GM12878 (cell line): ENCODE data around the gene ZNF582. TPM values are rescaled to one million over a fixed set of nuclear protein-coding genes. Genes with fewer than 3 reads are reported as not detected.

Source experiments
- CHD2 ChIP-seq: IDR thresholded peaks from 2 replicates; pipeline ENCODE4 v1.6.1; 2011; ENCODE audit warnings: low read depth, low read length, improper control_type of control experiment, borderline replicate concordance
- HDAC2 ChIP-seq: fragments of 200-600 bp; sonication (generic); IDR thresholded peaks from 2 replicates; pipeline ENCODE4 v1.6.1; 2017
- IKZF1 ChIP-seq: fragments of 450-650 bp; conservative IDR thresholded peaks from 2 replicates; pipeline ENCODE4 v1.6.1; 2017; ENCODE audit warnings: antibody characterized with exemption, mild to moderate bottlenecking
- KLF5 ChIP-seq: fragments of 450-650 bp; IDR thresholded peaks from 2 replicates; pipeline ENCODE4 v1.6.1; 2014; ENCODE audit warnings: mild to moderate bottlenecking; ENCODE audit not compliant: partially characterized antibody
- MYB ChIP-seq: fragments of 150-350 bp; IDR thresholded peaks from 2 replicates; pipeline ENCODE4 v1.6.1; 2014; ENCODE audit warnings: mild to moderate bottlenecking, low read depth, low read length, borderline replicate concordance
- RB1 ChIP-seq: fragments of 450-650 bp; formaldehyde crosslinking; IDR thresholded peaks from 2 replicates; pipeline ENCODE4 v1.6.1; 2017; ENCODE audit warnings: mild to moderate bottlenecking, borderline replicate concordance
- WRNIP1 ChIP-seq: IDR thresholded peaks from 2 replicates; pipeline ENCODE4 v1.6.1; 2011; ENCODE audit warnings: low read depth, low read length, improper control_type of control experiment, borderline replicate concordance
- ZBED1 ChIP-seq: IDR thresholded peaks from 2 replicates; pipeline ENCODE4 v1.6.1; 2016; ENCODE audit warnings: borderline replicate concordance
- ZNF217 ChIP-seq: fragments of 450-650 bp; IDR thresholded peaks from 2 replicates; pipeline ENCODE4 v1.6.1; 2017; ENCODE audit warnings: antibody characterized with exemption, mild to moderate bottlenecking
- polyA plus RNA-seq, 11 experiments: library from polyadenylated mRNA; depleted of rRNA in 4 of 11; unstranded in 6 of 11; stranded (reverse) in 5 of 11; fragments of >200 nt; fragmentation: Nextera tagmentation in 4 of 11; fragmentation: Illumina TruSeq in 1 of 11; extraction: Ambion mirVana in 4 of 11; extraction: Trizol in 1 of 11; gene quantifications; 1 replicate in 1 of 11; 2 replicates in 10 of 11; pipeline versions ENCODE4 v1.2.1 to v1.2.3, GENCODE V29; 2011 to 2016; ENCODE audit warnings: inconsistent platforms in 2 of 11, missing spikeins in 2 of 11, low read depth in 1 of 11
- total RNA-seq, 4 experiments: library from RNA; depleted of rRNA in 3 of 4; stranded (reverse); fragments of >200 nt in 3 of 4; fragmentation: Illumina TruSeq in 1 of 4; extraction: Trizol in 1 of 4; gene quantifications; 2 replicates each; pipeline versions ENCODE4 v1.2.1 to v1.2.3, GENCODE V29; 2013 to 2021
- TF ChIP-seq, protein P1 (sequence below): fragments of 150-350 bp; IDR thresholded peaks from 2 replicates; pipeline ENCODE4 v1.6.1; 2014; ENCODE audit warnings: mild to moderate bottlenecking, low read depth, low read length
- TF ChIP-seq, protein P2 (sequence below): fragments of 450-650 bp; IDR thresholded peaks from 2 replicates; pipeline ENCODE4 v1.6.1; 2017; ENCODE audit warnings: antibody characterized with exemption, mild to moderate bottlenecking, moderate library complexity
- TF ChIP-seq, protein P3 (sequence below): fragments of 450-650 bp; formaldehyde crosslinking; IDR thresholded peaks from 2 replicates; pipeline ENCODE4 v1.4.0; 2020; ENCODE audit warnings: mild to moderate bottlenecking, moderate library complexity
- TF ChIP-seq, protein P4 (sequence below): fragments of 450-650 bp; IDR thresholded peaks from 2 replicates; pipeline ENCODE4 v1.6.1; 2016; ENCODE audit warnings: mild to moderate bottlenecking, moderate library complexity, borderline replicate concordance
- TF ChIP-seq, protein P5 (sequence below): fragments of 450-650 bp; IDR thresholded peaks from 2 replicates; pipeline ENCODE4 v1.6.1; 2017; ENCODE audit warnings: mild to moderate bottlenecking

ZNF582 gene
- total and polyA plus RNA-seq, 10 of the 15 experiments (the other 5 are each of a cell fraction or from before 2014, with no cell fraction given), result 0.37 to 1.4 (median 0.85) TPM; not detected in 1

DNA sequence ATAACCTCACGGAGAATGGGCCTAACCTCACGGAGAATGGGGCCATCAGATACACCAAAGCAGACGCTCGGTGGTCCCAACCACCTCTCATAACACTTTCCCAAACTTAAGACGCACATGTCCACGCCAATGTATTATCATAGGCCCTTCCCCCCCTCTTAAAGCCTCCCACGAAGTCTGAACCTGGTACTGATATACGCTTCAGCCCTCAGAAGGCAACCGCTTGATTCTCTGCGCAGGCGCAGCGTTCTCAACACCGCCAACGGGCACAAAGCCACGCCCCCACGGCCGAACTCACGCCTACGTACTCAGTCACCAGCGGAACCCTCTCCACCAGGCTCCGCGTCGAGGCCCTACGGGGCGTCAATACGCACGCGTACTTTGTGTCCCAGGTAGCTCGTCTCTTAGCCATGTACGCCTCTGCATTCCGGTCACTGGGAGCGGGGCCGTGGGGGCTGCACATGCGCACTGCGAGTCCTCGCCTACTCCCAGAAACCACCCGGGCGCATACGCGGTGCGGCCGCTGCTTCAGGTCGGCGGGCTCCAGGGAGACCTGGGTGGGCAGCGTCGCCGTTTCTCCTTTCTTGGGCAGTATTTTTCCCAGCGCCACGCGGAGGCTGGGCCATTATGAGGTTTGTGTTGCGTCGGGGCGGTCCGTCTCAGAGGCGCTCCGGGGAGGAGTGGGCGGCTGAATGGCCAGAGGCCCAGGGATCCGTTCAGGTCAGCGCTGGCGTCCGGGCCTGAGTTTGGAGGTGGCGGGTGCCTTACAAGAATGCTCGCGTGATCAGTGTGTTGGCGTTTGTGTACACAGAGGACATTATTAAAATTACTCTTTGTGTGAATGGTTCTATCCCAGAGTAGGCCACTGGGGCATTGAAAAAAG, 25.3 kb downstream of the ZNF582 start (continued):
- no peak for TF ChIP-seq WRNIP1
- TF ChIP-seq, protein P1, sequence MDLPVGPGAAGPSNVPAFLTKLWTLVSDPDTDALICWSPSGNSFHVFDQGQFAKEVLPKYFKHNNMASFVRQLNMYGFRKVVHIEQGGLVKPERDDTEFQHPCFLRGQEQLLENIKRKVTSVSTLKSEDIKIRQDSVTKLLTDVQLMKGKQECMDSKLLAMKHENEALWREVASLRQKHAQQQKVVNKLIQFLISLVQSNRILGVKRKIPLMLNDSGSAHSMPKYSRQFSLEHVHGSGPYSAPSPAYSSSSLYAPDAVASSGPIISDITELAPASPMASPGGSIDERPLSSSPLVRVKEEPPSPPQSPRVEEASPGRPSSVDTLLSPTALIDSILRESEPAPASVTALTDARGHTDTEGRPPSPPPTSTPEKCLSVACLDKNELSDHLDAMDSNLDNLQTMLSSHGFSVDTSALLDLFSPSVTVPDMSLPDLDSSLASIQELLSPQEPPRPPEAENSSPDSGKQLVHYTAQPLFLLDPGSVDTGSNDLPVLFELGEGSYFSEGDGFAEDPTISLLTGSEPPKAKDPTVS, result no peak
- TF ChIP-seq, protein P2, sequence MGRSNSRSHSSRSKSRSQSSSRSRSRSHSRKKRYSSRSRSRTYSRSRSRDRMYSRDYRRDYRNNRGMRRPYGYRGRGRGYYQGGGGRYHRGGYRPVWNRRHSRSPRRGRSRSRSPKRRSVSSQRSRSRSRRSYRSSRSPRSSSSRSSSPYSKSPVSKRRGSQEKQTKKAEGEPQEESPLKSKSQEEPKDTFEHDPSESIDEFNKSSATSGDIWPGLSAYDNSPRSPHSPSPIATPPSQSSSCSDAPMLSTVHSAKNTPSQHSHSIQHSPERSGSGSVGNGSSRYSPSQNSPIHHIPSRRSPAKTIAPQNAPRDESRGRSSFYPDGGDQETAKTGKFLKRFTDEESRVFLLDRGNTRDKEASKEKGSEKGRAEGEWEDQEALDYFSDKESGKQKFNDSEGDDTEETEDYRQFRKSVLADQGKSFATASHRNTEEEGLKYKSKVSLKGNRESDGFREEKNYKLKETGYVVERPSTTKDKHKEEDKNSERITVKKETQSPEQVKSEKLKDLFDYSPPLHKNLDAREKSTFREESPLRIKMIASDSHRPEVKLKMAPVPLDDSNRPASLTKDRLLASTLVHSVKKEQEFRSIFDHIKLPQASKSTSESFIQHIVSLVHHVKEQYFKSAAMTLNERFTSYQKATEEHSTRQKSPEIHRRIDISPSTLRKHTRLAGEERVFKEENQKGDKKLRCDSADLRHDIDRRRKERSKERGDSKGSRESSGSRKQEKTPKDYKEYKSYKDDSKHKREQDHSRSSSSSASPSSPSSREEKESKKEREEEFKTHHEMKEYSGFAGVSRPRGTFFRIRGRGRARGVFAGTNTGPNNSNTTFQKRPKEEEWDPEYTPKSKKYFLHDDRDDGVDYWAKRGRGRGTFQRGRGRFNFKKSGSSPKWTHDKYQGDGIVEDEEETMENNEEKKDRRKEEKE, result no peak
- no peak for TF ChIP-seq ZBED1
- no peak for TF ChIP-seq ZNF217
- TF ChIP-seq KLF5, result no peak
- no peak for TF ChIP-seq CHD2
- TF ChIP-seq RB1, result no peak
- TF ChIP-seq, protein P3, sequence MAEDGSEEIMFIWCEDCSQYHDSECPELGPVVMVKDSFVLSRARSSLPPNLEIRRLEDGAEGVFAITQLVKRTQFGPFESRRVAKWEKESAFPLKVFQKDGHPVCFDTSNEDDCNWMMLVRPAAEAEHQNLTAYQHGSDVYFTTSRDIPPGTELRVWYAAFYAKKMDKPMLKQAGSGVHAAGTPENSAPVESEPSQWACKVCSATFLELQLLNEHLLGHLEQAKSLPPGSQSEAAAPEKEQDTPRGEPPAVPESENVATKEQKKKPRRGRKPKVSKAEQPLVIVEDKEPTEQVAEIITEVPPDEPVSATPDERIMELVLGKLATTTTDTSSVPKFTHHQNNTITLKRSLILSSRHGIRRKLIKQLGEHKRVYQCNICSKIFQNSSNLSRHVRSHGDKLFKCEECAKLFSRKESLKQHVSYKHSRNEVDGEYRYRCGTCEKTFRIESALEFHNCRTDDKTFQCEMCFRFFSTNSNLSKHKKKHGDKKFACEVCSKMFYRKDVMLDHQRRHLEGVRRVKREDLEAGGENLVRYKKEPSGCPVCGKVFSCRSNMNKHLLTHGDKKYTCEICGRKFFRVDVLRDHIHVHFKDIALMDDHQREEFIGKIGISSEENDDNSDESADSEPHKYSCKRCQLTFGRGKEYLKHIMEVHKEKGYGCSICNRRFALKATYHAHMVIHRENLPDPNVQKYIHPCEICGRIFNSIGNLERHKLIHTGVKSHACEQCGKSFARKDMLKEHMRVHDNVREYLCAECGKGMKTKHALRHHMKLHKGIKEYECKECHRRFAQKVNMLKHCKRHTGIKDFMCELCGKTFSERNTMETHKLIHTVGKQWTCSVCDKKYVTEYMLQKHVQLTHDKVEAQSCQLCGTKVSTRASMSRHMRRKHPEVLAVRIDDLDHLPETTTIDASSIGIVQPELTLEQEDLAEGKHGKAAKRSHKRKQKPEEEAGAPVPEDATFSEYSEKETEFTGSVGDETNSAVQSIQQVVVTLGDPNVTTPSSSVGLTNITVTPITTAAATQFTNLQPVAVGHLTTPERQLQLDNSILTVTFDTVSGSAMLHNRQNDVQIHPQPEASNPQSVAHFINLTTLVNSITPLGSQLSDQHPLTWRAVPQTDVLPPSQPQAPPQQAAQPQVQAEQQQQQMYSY, result no peak
- TF ChIP-seq, protein P4, sequence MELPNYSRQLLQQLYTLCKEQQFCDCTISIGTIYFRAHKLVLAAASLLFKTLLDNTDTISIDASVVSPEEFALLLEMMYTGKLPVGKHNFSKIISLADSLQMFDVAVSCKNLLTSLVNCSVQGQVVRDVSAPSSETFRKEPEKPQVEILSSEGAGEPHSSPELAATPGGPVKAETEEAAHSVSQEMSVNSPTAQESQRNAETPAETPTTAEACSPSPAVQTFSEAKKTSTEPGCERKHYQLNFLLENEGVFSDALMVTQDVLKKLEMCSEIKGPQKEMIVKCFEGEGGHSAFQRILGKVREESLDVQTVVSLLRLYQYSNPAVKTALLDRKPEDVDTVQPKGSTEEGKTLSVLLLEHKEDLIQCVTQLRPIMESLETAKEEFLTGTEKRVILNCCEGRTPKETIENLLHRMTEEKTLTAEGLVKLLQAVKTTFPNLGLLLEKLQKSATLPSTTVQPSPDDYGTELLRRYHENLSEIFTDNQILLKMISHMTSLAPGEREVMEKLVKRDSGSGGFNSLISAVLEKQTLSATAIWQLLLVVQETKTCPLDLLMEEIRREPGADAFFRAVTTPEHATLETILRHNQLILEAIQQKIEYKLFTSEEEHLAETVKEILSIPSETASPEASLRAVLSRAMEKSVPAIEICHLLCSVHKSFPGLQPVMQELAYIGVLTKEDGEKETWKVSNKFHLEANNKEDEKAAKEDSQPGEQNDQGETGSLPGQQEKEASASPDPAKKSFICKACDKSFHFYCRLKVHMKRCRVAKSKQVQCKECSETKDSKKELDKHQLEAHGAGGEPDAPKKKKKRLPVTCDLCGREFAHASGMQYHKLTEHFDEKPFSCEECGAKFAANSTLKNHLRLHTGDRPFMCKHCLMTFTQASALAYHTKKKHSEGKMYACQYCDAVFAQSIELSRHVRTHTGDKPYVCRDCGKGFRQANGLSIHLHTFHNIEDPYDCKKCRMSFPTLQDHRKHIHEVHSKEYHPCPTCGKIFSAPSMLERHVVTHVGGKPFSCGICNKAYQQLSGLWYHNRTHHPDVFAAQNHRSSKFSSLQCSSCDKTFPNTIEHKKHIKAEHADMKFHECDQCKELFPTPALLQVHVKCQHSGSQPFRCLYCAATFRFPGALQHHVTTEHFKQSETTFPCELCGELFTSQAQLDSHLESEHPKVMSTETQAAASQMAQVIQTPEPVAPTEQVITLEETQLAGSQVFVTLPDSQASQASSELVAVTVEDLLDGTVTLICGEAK, result no peak
- TF ChIP-seq, protein P5, sequence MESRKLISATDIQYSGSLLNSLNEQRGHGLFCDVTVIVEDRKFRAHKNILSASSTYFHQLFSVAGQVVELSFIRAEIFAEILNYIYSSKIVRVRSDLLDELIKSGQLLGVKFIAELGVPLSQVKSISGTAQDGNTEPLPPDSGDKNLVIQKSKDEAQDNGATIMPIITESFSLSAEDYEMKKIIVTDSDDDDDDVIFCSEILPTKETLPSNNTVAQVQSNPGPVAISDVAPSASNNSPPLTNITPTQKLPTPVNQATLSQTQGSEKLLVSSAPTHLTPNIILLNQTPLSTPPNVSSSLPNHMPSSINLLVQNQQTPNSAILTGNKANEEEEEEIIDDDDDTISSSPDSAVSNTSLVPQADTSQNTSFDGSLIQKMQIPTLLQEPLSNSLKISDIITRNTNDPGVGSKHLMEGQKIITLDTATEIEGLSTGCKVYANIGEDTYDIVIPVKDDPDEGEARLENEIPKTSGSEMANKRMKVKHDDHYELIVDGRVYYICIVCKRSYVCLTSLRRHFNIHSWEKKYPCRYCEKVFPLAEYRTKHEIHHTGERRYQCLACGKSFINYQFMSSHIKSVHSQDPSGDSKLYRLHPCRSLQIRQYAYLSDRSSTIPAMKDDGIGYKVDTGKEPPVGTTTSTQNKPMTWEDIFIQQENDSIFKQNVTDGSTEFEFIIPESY, result no peak
- no peak for TF ChIP-seq HDAC2
- TF ChIP-seq IKZF1, result peak; percentile 50
- TF ChIP-seq MYB, result no peak
